GM12864 (cell line): ENCODE measurements around the gene TBP.

Experiments
- DNase-seq: peaks from one replicate; pipeline ENCODE4 v3.0.0-alpha.2; 2011; ENCODE audit warnings: low read depth
- H3K4me3 ChIP-seq: 2 replicates; pipeline ENCODE4 v1.5.1; 2011; ENCODE audit warnings: mild to moderate bottlenecking, low read depth, low read length, control low read depth
- CTCF ChIP-seq: IDR thresholded peaks from 2 replicates; pipeline ENCODE4 v1.5.1; 2011; ENCODE audit warnings: low read depth, mild to moderate bottlenecking, moderate library complexity, low read length, control low read depth, inconsistent platforms; ENCODE audit errors: missing control alignments

TBP gene

DNA sequence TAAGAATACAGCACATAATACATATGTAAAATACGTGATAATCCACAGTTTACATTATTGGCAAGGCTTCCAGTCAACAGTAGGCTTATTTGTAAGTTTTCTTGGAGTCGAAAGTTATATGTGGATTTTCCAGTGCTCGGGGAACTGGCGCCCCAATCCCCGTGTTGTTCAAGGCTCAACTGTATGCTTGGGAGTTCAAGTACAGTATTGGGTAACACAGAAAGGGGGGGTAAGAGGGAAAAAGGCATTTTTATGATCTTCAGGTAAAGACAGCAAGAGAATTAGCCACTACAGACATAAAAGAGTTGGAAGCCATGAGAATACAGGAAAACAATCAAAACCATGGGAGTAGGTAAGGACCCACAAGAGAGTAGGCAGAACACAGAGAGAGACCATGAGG is 17.5 kb upstream of the TBP start:
- H3K4me3 ChIP-seq = no peak overlapping the region
- TF ChIP-seq CTCF = no peak
- DNase-seq = no peak

GRCh38 chr6:170537329-170537728 is 16.8 kb upstream of the TBP start:
- H3K4me3 ChIP-seq = no peak overlapping the region
- TF ChIP-seq CTCF = no peak
- DNase-seq = no peak

GRCh38 chr6:170542031-170542719 is 12.0 kb upstream of the TBP start:
- DNase-seq = no peak
- H3K4me3 ChIP-seq = no peak overlapping the region
- no peak for TF ChIP-seq CTCF

- no peak overlapping the region for H3K4me3 ChIP-seq
- TF ChIP-seq CTCF = no peak
- DNase-seq = no peak
Measured at GRCh38 chr6:170545405-170545804, 8.8 kb upstream of the TBP start.

DNA sequence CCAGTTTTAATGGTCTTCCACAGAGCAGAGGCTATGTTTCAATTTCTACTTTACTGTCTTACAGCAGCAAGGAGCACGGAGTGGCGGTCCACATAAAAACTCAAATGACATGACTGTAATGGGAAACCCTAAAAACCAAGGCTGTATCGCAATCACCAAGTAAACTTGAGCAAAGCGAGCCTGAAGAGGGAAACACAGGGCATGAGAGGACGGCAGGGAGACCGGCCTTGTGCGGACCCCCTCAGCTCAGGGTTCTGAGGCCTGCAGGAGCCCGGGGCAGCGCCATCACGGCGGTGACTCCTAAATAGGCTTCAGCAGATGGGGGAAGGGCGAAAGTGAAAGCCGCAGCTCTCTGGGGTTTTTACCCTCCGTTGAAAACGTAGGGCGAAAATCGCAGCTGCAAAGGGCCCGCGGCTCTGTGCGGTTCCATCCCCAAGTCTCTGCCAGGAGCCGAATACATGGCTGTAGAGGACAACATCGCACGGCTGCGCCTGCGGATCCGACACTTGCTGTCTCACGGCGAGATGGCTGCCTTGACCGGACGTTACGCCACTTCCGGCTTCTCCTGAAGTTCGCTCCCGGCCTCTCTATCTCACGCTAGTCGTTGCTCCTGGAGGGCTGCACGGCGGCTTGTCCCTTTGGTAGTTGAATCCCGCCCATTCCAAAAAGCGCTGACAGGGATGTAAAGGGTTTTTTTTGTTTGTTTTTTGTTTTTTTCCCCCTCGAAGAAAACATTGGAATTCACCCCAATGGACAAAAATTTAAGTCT is 1.2 kb upstream of the TBP start, which contains the start of gene PSMB1:
PSMB1 (minus strand) TSS at position 543 of the 769 bp plus-strand sequence; CDS start at position 478, 65 bp downstream.
- TF ChIP-seq CTCF = no peak
- peak within 1 kb of the TSS; percentile 100 for H3K4me3 ChIP-seq
- DNase-seq = peak; percentile 78

GRCh38 chr6:170553534-170554012 is 596 bp upstream of the TBP start:
- no peak for TF ChIP-seq CTCF
- peak overlapping the region; percentile 100 for H3K4me3 ChIP-seq
- DNase-seq = no peak
